GM19438 (cell line): Measurements from ENCODE around the gene SH3RF1.

Experiments used
- ATAC-seq: cut with Tn5 transposase; IDR thresholded peaks from one replicate; pipeline ENCODE4 v1.9.1; 2021; ENCODE audit warnings: low read depth; ENCODE audit not compliant: unreplicated experiment

Gene SH3RF1

DNA sequence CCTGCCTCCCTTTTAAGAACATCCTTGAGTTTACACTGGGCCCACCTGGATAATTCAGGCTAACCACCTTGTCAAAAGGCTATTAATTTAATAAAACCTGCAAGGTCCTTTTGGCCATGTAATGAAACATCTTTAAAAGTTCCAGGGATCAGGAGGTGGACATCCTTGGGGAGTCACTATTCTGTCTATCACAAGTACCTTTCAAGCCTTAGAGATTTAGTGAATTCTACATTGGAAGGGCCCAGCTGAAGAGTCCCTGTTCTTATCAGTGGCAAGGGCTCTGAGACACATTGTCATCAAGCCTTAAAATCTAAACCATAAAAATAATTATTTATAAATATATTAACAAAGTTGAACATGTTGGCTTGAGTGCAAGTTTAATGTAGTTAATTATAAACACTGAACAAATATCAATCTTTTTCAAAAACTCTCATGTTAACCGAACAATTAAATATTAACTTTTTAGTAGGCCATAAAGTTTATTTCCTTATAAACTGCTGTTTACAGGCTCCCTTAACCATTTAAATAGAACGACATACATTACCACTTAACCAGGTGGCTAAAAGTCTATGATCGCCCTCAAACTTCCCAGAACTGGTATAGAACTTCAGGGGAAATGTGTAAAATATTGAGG lies 156.3 kb downstream of the SH3RF1 start:
- no peak for ATAC-seq

DNA sequence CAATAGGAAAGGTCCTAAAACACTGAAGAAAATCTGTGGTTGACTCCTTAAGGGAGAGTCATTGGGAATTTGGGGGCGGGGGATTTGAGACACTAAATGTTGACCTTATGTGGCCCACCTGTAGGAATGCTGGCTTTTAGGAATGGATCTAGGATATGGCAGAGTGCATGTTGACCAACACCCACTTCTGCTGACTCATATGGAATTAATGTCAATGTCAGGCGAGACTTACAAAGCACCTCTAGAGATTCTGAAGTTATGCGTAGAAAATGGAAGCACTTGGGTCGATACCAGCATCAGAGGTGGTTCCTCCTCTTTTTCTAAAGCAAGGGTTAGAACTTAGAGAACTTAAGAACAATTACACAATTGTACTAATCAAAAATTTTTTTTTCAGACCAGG lies 160.1 kb downstream of the SH3RF1 start:
- no peak for ATAC-seq

DNA sequence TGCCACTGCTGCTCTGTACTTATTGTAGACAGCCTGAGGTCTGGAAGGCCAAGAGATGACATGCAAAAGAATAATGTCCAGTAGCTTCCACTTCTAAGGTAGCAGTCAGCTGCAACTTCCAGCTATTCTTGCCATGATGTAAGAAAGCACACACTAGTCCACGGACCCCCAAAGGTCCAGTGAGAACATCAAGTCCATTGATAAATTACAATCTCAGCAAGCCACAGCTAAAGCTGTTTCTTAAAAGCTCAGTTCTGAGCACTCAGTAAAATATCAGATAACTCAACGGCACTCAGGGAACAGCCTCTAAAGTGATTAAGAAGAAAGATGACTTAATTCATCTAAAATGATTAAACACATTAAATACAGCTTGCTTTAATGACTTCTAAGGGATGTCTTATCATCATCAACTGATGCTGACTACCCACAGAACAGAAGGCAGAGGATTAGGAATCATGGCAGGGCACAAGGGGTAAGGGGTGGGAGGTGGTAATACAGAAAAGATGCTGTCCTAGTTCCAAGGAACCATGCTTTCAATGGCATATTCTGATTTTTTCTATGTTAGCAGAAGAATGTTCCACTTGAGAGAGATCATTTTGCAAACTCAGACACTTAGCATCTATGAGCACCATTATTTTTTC lies 161.6 kb downstream of the SH3RF1 start:
- no peak for ATAC-seq

DNA sequence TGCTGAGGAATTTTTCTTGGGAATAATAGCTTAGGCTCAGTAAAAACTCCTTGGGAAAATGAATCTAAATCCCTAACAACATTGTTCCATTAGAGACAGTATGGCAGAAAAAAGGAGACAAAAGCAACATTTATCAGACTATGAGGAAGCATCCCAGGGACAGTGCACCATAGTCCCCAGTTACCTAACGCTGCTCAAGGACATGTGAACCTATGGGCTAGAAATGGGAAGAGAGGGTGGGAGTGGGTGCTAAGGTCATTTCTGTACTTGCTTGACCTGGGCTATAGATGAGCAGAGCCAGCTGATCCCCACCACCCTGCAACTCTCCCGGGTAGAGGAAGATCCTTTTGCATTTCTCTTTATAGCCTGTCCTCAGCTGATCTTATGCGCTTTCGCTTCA lies 162.5 kb downstream of the SH3RF1 start:
- no peak for ATAC-seq

DNA sequence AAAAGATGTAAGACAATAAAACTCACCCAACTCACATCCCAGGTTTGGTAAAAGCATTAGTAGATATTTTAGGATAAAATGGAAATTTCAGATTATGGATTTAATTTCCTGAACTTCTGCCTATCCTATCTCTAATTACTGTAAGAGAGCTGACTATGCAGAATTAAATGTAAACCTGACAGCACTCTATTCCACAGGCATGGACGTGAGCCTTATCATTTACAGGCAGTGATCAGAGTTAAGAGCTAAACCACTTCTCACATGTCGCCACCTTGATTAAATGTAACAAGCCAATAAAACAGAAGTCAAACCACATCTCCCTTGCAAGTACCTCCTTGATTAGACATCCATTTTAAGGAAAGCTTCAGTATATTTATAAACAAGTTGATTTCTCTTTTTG lies 163.2 kb downstream of the SH3RF1 start:
- no peak for ATAC-seq

DNA sequence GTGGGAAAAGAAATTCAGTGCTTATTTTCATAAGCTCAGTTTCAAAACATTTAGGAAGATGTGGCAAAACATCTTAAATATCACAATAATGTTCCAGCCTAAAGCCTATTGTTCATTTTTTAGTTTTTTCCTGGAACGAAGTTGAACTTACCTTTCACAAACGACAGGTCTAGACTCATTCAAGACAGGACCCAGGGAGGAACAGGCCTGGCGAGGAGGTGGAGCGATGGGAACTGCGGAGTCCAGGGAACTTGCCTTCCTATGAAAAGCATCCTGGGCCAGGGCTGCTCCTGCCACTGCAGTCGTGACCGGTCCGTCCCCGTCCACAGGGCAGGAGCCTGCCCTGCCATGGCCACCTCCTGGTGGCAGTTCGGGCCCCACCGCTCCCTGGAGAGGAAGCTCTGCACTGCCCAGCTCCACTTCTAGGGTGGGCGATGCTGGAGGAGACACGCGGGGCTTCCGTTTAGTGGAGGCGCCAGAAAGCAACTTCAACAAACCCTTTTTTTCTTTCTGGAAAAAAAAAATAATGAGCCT lies 164.0 kb downstream of the SH3RF1 start:
- ATAC-seq, result no peak

DNA sequence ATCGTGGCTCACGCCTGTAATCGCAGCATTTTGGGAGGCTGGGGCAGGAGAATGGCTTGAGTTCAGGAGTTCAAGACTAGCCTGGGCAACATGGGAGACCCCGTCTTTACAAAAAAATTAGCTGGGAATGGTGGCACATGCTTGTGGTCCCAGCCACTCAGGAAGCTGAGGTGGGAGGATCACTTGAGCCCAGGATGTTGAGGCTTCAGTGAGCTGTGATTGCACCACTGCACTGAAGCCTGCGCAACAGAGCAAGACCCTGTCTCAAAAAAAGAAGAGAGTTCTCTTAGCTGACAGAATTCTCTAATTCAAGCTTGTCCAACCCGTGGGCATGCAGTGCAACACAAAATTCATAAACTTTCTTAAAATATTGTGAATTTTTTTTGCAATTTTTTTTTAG lies 165.1 kb downstream of the SH3RF1 start:
- ATAC-seq, result no peak

DNA sequence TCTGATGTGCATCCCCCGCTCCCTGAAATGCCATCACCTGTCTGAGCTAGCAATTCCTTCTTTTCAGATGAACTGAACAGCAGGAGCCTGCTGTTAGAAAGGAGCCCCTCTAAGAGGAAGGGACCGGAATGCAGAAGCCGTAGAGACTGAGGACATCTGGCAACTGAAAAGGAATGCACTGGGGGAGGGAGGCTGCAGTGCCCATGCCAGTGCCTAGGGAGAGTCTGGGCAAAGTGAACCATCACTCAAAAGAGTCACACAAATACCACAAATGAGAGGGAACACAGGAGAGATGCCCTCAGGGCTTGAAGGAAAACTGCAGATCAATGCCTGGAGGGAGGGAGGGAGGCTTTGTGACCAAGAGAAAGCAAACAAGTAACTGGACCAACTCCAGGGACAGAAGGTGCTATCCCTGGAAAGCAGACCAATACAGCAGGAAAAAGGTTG lies 166.8 kb downstream of the SH3RF1 start:
- ATAC-seq, result no peak

DNA sequence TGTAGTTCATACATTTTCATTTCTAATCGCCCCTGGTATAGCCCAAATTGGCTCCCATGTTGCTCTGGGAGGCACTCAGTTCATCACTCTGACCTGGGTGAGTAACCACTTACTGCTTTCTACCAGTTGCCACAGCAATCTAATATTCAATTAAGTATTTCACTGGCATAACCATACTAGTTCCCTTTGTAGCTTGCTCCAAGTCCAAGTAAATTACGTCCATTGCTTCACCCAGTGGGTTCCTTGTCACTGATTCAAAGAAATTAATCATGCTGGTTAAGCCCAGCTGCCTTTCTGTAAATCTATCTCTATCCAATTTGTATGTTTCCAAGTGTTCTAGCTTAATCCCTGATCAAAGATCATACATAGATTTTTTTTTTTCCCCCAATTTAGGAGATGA lies 168.7 kb downstream of the SH3RF1 start:
- no peak for ATAC-seq

DNA sequence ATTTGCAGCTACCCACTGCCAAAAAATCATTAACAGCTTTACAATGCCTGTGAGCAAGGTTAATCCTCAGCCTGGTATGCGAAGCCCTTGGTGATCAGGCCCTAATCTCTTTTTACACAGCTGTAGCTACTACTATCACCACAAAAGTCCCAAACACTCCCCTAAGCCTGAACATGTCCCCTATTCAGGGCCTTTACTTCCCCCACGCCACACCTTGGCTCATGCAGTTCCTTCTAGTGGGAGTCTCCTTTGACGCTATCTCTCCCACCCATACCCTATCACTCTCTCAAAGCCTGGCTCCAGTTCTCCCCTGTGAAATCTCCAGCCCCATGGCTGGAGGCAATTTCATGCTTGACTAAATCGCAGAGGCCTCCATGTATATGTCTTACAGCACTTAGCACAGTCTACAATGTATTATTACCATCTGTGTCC lies 170.1 kb downstream of the SH3RF1 start:
- ATAC-seq, result no peak

DNA sequence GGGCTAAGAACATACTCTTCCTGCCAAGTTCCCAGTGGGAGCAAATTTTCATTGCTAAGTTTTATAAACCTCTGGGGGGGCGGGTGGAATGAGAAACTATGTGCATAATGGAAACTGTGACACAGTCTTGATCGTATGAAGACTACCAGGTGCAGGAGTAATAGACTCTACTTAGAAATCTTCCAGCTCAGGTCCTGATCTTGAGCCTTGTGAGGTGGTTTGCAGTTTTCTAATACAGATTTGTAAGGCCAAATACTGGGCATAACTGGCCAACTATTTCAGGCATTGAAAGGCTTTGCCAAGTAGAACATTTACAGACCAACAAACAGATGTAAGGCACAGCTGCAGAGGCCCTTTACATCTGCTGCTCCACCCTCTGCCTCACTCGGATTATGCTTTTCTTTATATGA lies 171.0 kb downstream of the SH3RF1 start:
- peak; percentile 61 for ATAC-seq

DNA sequence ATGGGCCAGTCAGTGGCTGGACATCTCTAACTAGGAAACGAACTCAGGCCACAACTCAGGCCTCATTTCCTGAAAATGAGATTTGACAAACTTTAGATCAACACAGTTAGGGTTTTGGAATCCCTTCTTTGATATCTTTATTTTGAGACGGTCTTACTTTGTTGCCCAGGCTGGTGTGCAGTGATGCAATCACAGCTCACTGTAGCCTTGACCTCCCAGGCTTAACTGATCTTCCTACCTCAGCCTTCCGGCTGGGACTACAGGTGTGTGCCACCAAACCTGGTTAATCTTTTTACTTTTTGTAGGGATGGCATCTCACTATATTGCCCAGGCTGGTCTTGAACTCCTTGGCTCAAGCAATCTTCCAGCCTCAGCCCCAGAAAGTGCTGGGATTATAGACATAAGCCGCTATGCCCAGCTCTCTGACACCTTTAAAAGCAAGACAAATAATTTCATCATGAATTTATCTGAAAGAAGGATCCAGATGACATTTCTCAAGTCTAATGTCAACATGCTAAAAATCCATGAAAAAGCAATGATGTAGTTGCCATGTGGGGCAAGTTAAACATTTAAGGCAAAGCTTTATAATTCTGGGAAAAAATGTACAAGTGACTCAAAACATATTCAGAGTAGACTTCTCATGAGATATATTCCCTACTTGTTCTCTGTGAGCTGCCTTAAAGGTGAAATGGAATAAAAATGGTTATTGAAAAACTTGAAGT lies 171.6 kb downstream of the SH3RF1 start:
- peak; percentile 14 for ATAC-seq

DNA sequence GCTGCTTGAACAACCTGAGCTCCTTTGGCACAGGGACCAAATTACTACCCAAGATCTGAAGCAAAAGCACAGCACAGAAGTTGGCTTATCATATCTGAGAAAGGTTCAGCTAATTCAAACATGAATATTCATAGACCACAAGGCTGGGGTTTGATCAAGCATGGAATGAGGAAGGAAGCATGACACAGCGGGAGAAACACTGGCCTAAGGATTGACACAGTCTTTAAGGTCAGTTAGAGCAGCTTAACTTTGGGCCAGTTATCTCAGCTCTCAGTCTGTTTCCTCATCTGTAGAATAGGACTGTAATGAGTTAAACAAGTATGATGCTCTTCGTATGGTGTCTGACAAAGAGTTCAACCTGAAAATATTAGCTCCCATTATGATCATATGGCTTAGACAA lies 172.2 kb downstream of the SH3RF1 start:
- ATAC-seq, result peak; percentile 28

DNA sequence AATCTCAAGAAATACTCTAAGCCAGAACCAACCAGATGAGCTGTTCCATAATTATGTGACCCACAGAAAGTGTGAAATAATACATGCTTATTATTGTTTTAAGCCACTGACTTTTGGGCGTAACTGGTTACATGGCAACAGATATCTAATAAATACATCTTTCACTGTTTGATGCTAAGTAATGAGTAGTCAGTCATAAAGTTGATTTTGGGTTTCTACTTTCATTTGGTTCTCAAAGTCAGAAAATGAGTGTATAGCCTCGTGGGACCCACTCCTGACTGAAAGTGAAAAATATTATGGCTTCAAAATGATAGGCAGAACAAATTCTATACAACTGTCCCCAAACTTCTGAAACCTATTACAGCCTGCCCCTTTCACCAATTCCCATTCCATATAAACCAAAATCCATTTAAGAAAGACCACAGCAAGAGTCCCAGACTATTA lies 172.7 kb downstream of the SH3RF1 start:
- ATAC-seq, result peak; percentile 40

DNA sequence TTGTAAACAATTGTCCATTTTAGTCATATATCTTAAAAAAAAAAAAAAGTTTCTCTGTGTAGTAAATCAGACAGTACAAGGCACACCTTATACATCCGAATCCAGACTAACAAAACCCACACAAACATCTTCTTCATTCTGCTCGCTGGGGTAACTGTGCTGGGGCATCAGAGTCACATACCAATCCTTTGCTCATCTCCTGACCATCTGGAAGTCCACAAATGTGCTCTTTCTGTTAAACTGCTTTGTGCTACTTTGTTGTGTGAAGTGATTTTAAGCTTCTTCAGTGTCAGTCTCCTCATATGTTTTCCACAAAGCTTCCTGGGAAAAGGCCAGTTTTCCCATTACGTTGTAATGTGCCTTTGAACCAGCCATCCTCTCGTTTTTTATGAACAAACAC lies 174.5 kb downstream of the SH3RF1 start:
- no peak for ATAC-seq

DNA sequence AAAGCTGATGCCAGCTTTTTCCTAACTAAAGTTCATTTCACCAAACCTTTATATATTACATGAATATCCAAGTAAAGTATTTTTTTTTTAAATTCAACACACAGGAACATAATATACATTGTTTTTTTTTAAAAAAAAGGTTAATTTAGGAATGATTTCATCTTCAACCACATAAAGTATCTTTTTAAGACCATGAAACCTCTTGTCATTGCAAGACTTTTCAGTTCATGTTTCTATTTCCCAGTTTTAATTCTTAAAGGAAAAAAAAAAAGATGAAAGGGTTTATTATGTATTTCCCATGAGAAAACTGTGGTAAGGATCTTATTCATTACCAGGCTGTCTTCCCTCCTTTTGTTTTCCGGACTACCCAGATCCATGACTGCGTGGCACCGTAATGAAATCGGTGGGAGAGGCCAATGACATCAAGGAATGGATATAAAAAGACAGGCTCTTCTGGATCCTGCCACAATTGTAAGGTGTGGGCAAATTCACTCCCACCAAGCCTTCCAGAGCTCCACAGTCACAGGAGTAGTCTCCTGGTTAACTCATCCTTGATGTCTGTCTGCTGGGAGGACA lies 176.0 kb downstream of the SH3RF1 start:
- no peak for ATAC-seq

DNA sequence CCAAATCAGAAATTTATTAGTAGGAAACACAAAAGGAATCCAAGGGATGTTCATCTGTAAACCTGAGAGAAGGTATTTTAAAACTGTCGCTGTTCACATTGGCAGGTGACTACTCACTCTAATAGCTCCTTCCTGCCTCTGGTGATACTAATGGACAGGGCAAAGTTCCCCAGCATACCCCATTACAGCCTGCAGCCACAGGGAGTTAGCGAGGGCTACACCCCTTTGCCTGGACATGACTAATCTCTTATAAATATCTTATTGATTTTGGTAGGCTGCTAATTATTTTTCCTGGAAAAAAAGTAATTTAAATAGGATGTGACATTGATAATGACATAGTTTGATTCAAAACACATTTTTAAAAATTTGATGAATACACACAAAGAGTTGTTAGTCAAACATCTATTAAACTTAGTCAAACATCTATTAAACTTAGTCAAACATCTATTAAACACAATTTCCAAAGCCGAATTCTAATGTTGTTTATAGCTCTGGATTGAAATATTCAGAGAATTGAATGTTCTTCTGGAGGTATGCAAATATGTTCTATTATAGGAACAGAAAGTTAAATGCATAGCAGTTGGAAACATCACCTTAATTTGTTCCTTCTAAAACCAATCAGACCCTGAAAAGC lies 177.8 kb downstream of the SH3RF1 start:
- ATAC-seq, result no peak

DNA sequence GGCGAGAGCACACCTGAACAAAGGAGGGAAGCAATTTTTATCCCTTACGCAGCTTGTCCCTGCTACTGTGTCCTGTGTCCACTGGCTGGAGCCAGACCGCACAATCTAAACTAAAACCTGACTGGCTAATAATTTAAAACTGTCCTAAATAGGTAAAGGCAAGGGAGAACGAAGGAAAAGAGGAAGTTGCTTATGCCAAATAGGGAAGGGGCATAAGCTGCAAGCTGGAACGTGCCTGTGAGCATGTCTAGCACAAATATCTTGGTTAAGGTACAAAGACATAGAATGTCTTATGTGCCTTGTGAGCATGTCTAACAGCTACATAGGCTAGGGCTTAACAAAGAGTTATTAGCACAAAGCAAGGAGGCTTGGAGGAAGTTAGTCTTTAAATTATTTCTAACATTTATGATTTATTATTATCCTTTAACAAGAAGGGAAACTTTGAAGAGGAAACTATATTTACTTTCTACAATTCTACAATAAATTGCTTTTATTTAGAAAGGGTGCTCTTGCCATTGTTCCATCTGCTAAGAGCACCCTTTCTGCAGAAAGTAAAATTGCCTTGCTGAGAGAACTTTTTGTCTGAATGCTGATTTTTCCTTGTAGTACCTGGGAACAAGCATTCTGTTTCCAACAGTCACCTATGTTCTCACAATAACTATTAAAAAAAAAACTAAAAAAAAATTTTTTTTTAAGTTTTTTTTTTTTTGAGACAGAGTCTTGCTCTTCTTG lies 180.1 kb downstream of the SH3RF1 start:
- ATAC-seq, result no peak

DNA sequence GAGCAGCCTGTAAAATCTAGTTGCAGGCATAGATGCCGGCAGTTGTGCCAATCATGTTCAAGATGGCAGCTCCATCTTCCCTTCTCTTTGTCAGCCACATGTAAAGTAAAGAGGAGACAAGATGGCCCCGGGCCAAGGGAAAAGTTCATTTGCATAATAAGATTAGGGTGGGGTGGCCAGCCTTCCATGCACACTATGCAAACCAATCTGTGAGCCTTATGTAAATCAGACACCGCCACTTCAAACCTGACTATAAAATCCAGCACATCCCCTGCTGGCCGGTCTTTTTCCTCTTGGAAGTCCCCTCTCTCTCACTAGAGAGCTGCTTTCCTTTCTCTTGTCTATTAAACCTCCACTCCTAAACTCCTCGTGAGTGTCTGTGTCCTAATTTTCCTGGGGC lies 181.8 kb downstream of the SH3RF1 start:
- ATAC-seq, result no peak

DNA sequence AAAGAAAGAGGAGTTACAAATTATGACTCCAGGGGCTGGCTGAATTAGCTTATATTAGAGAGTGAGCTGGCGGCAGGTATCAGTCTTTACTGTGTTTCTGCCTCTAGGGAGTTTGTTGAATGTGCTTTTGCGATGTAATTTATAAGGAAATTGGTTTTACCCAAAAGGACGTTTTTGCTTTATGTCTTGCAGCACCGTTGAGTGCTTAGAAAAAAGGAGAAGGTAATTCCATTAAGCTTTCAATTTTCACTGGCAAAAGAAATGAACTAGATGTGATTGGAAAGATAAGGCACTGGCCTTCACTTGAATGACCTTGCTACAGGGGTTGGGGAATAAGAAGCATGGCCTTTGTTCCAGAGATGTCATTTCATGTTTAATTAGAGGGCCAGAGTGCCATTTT lies 185.8 kb downstream of the SH3RF1 start:
- no peak for ATAC-seq
